HEK293 (cell line): ENCODE results near the gene DLG1.

Experiments
- CTCF ChIA-PET: fragments of 350-600 bp; formaldehyde crosslinking; extraction: SDS; loops from one replicate; lab custom pipeline; 2021; ENCODE audit warnings: antibody characterized with exemption; lab: Yijun Ruan, JAX
- POLR2A ChIA-PET: fragments of 300-600 bp; formaldehyde crosslinking; extraction: SDS; loops from one replicate; lab custom pipeline; 2020; ENCODE audit warnings: antibody characterized with exemption, inconsistent platforms; lab: Yijun Ruan, JAX
- H3K27ac ChIP-seq: fragments of 200-500 bp; sonication (Bioruptor generic); 2 replicates; pipeline ENCODE4 v1.5.1; 2014; ENCODE audit warnings: low read depth, low read length, control low read depth, inconsistent platforms; ENCODE audit errors: extremely low read depth
- H3K36me3 ChIP-seq, 2 experiments: fragments of 200-500 bp in 1 of 2; sonication (Bioruptor generic) in 1 of 2; 1 replicate in 1 of 2; 2 replicates in 1 of 2; pipeline ENCODE4 v1.5.1; 2014 to 2017; ENCODE audit warnings: inconsistent platforms in 2 of 2, low read length in 2 of 2; ENCODE audit not compliant: control insufficient read depth in 2 of 2, insufficient read depth in 1 of 2
- H3K4me1 ChIP-seq: fragments of 200-500 bp; sonication (Bioruptor generic); 2 replicates; pipeline ENCODE4 v1.5.1; 2014; ENCODE audit warnings: mild to moderate bottlenecking, low read length, inconsistent platforms; ENCODE audit not compliant: control insufficient read depth, insufficient read depth
- H3K4me3 ChIP-seq: 2 replicates; pipeline ENCODE4 v1.5.1; 2011; ENCODE audit warnings: low read depth, mild to moderate bottlenecking, control low read depth, low read length, moderate library complexity
- H3K9me3 ChIP-seq: fragments of 200-500 bp; sonication (Bioruptor generic); 2 replicates; pipeline ENCODE4 v1.5.1; 2014; ENCODE audit warnings: low read depth, low read length, inconsistent platforms; ENCODE audit not compliant: control insufficient read depth, insufficient read depth
- SP3 ChIP-seq: fragments of 450-650 bp; formaldehyde crosslinking; IDR thresholded peaks from 2 replicates; pipeline ENCODE4 v1.5.1; 2016; ENCODE audit warnings: missing biosample characterization, missing genetic modification characterization
- SP7 ChIP-seq: fragments of 450-650 bp; formaldehyde crosslinking; IDR thresholded peaks from 2 replicates; pipeline ENCODE4 v1.5.1; 2016; ENCODE audit warnings: missing biosample characterization, missing genetic modification characterization
- TCF7L2 ChIP-seq: IDR thresholded peaks from 2 replicates; pipeline ENCODE4 v1.6.1; 2011; ENCODE audit warnings: low read depth, mild to moderate bottlenecking, inconsistent platforms, low read length, moderate library complexity, borderline replicate concordance
- ZNF248 ChIP-seq: fragments of 450-650 bp; formaldehyde crosslinking; IDR thresholded peaks from 2 replicates; pipeline ENCODE4 v1.5.1; 2017; ENCODE audit warnings: missing biosample characterization, missing genetic modification characterization
- ZNF366 ChIP-seq: fragments of 450-650 bp; formaldehyde crosslinking; conservative IDR thresholded peaks from 2 replicates; pipeline ENCODE4 v1.5.1; 2016; ENCODE audit warnings: missing biosample characterization, missing genetic modification characterization
- ZNF37A ChIP-seq: fragments of 450-650 bp; IDR thresholded peaks from 2 replicates; pipeline ENCODE4 v1.5.1; 2018; ENCODE audit warnings: missing biosample characterization, missing genetic modification characterization
- ZNF391 ChIP-seq: fragments of 450-650 bp; formaldehyde crosslinking; IDR thresholded peaks from 2 replicates; pipeline ENCODE4 v1.5.1; 2016; ENCODE audit warnings: low read depth, missing biosample characterization, missing genetic modification characterization, borderline replicate concordance
- ZNF501 ChIP-seq: fragments of 450-650 bp; formaldehyde crosslinking; IDR thresholded peaks from 2 replicates; pipeline ENCODE4 v1.5.1; 2016; ENCODE audit warnings: missing biosample characterization, missing genetic modification characterization
- ZNF549 ChIP-seq: fragments of 450-650 bp; IDR thresholded peaks from 2 replicates; pipeline ENCODE4 v1.5.1; 2018; ENCODE audit warnings: missing biosample characterization, missing genetic modification characterization, mild to moderate bottlenecking, inconsistent platforms, moderate library complexity
- ZNF596 ChIP-seq: fragments of 450-650 bp; IDR thresholded peaks from 2 replicates; pipeline ENCODE4 v1.5.0; 2018; ENCODE audit warnings: missing biosample characterization, mild to moderate bottlenecking, missing genetic modification characterization, moderate library complexity
- ZNF623 ChIP-seq: fragments of 450-650 bp; formaldehyde crosslinking; IDR thresholded peaks from 2 replicates; pipeline ENCODE4 v1.5.1; 2016; ENCODE audit warnings: missing biosample characterization, missing genetic modification characterization
- ZNF76 ChIP-seq: fragments of 450-650 bp; formaldehyde crosslinking; IDR thresholded peaks from 2 replicates; pipeline ENCODE4; 2016; ENCODE audit warnings: low read depth, missing biosample characterization, missing genetic modification characterization, borderline replicate concordance
- ZXDB ChIP-seq: fragments of 450-650 bp; formaldehyde crosslinking; IDR thresholded peaks from 2 replicates; pipeline ENCODE4 v1.5.1; 2016; ENCODE audit warnings: missing biosample characterization, missing genetic modification characterization
- TF ChIP-seq, protein P1 (sequence below): fragments of 450-650 bp; formaldehyde crosslinking; IDR thresholded peaks from 2 replicates; pipeline ENCODE4 v1.5.1; 2016; ENCODE audit warnings: missing biosample characterization, missing genetic modification characterization
- TF ChIP-seq, protein P2 (sequence below): fragments of 450-650 bp; formaldehyde crosslinking; IDR thresholded peaks from 2 replicates; pipeline ENCODE4 v1.5.1; 2017; ENCODE audit warnings: missing biosample characterization, mild to moderate bottlenecking, missing genetic modification characterization, moderate library complexity
- TF ChIP-seq, protein P3 (sequence below): fragments of 450-650 bp; formaldehyde crosslinking; IDR thresholded peaks from 2 replicates; pipeline ENCODE4 v1.5.1; 2016; ENCODE audit warnings: missing biosample characterization, missing genetic modification characterization
- TF ChIP-seq, protein P4 (sequence below): fragments of 450-650 bp; formaldehyde crosslinking; IDR thresholded peaks from 2 replicates; pipeline ENCODE4 v1.5.1; 2016; ENCODE audit warnings: missing biosample characterization, missing genetic modification characterization
- TF ChIP-seq, protein P5 (sequence below): fragments of 450-650 bp; formaldehyde crosslinking; conservative IDR thresholded peaks from 2 replicates; pipeline ENCODE4 v1.5.1; 2016; ENCODE audit warnings: low read depth, missing biosample characterization, missing genetic modification characterization

Gene DLG1

DNA sequence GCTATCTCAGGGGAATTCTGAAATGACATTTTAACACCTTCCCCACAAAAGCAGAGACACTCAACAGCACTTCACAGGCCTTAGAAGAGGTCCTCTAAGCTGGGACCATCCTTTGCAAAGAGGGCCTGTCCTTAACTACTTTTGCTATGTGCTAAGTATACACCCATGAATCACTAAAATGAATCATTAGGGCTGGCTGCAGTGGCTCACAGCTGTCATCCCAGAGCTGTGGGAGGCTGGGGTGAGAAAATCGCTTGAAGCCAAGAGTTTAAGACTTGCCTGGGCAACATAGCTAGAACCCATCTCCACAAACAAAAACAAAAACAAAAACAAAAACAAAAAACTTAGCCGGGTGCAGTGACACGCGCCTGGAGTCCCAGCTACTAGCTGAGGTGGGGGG, 214.9 kb downstream of the DLG1 start:
- H3K36me3 ChIP-seq: peaks cover 0 to 12% of the 10 kb centered on the region in 2 experiments; a peak in 2 of 3 replicates
- no peak overlapping the region for H3K4me3 ChIP-seq
- ChIA-PET POLR2A (no interaction called here), CTCF (no interaction called here)
- H3K9me3 ChIP-seq: no peaks in the 10 kb centered on the region
- no peaks in the 10 kb centered on the region for H3K4me1 ChIP-seq
- H3K27ac ChIP-seq: no peak overlapping the region
- TF ChIP-seq TCF7L2 (no peak), ZNF37A (tag by site-specific recombination) (no peak)
- TF ChIP-seq, protein P1, sequence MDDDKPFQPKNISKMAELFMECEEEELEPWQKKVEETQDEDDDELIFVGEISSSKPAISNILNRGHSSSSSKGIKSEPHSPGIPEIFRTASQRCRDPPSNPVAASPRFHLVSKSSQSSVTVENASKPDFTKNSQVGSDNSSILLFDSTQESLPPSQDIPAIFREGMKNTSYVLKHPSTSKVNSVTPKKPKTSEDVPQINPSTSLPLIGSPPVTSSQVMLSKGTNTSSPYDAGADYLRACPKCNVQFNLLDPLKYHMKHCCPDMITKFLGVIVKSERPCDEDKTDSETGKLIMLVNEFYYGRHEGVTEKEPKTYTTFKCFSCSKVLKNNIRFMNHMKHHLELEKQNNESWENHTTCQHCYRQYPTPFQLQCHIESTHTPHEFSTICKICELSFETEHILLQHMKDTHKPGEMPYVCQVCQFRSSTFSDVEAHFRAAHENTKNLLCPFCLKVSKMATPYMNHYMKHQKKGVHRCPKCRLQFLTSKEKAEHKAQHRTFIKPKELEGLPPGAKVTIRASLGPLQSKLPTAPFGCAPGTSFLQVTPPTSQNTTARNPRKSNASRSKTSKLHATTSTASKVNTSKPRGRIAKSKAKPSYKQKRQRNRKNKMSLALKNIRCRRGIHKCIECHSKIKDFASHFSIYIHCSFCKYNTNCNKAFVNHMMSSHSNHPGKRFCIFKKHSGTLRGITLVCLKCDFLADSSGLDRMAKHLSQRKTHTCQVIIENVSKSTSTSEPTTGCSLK: no peak

DNA sequence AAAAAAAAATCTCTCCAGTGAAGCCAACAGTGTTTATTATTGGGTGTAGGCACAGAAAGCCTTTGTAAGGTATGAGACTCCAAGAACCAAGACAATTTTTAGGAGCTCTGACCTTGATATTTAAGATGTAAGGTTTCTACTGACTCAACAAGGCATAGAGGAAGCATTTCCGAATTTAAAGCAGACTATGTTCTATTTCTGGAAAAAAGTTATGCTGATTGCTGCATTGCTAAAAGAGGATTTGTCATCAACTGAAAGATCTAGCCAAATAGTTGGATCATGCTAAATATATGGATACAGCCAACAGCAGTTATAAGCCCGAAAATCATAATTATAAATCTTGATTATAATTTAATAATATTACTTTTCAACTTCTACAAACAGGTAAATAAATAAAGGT, 215.5 kb downstream of the DLG1 start:
- POLR2A ChIA-PET: no interaction called here
- CTCF ChIA-PET: no interaction called here
- H3K4me1 ChIP-seq: no peaks in the 10 kb centered on the region

DNA sequence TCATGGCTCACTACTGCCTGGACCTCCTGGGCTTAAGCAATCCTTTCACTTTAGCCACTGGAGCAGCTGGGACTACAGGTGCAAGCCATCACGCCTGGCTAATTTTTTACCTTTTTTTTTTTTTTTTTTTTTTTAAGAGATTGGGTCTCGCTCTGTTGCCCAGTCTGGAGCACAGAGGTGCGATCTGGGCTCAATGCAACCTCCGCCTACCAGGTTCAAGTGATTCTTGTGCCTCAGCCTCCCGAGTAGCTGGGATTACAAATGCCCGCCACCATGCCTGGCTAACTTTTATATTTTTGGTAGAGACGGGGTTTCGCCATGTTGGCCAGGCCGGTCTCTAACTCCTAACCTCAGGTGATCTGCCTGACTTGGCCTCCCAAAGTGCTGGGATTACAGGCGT, 218.1 kb downstream of the DLG1 start:
- Histone ChIP-seq H3K4me1 (no peaks in the 10 kb centered on the region), H3K27ac (no peak overlapping the region)
- CTCF ChIA-PET: no interaction called here
- TF ChIP-seq, protein P2, sequence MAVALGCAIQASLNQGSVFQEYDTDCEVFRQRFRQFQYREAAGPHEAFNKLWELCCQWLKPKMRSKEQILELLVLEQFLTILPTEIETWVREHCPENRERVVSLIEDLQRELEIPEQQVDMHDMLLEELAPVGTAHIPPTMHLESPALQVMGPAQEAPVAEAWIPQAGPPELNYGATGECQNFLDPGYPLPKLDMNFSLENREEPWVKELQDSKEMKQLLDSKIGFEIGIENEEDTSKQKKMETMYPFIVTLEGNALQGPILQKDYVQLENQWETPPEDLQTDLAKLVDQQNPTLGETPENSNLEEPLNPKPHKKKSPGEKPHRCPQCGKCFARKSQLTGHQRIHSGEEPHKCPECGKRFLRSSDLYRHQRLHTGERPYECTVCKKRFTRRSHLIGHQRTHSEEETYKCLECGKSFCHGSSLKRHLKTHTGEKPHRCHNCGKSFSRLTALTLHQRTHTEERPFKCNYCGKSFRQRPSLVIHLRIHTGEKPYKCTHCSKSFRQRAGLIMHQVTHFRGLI (tag by site-specific recombination): no peak
- no peak for TF ChIP-seq ZNF596 (tag by site-specific recombination)
- TF ChIP-seq, protein P3, sequence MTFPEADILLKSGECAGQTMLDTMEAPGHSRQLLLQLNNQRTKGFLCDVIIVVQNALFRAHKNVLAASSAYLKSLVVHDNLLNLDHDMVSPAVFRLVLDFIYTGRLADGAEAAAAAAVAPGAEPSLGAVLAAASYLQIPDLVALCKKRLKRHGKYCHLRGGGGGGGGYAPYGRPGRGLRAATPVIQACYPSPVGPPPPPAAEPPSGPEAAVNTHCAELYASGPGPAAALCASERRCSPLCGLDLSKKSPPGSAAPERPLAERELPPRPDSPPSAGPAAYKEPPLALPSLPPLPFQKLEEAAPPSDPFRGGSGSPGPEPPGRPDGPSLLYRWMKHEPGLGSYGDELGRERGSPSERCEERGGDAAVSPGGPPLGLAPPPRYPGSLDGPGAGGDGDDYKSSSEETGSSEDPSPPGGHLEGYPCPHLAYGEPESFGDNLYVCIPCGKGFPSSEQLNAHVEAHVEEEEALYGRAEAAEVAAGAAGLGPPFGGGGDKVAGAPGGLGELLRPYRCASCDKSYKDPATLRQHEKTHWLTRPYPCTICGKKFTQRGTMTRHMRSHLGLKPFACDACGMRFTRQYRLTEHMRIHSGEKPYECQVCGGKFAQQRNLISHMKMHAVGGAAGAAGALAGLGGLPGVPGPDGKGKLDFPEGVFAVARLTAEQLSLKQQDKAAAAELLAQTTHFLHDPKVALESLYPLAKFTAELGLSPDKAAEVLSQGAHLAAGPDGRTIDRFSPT (tag by site-specific recombination): no peak
- TF ChIP-seq ZNF76 (tag by site-specific recombination): no peak
- TF ChIP-seq, protein P4, sequence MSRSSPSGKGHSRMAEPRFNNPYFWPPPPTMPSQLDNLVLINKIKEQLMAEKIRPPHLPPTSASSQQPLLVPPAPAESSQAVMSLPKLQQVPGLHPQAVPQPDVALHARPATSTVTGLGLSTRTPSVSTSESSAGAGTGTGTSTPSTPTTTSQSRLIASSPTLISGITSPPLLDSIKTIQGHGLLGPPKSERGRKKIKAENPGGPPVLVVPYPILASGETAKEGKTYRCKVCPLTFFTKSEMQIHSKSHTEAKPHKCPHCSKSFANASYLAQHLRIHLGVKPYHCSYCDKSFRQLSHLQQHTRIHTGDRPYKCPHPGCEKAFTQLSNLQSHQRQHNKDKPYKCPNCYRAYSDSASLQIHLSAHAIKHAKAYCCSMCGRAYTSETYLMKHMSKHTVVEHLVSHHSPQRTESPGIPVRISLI: 0 out of 2 replicates have a peak, but pooled peaks have one; percentile 19
- TF ChIP-seq ZXDB (tag by site-specific recombination): no peak
- TF ChIP-seq ZNF366 (tag by site-specific recombination): no peak
- TF ChIP-seq ZNF549 (tag by site-specific recombination): no peak
- no peak for TF ChIP-seq SP3
- TF ChIP-seq, all 188 proteins: peak for 1
- Histone ChIP-seq H3K9me3 (no peaks in the 10 kb centered on the region), H3K36me3 (peaks cover 0 to 11% of the 10 kb centered on the region in 2 experiments), H3K4me3 (no peak overlapping the region)
- POLR2A ChIA-PET: no interaction called here

More for the DNA sequence above, 215.5 kb downstream of the DLG1 start:
- H3K27ac ChIP-seq: no peak overlapping the region
- H3K9me3 ChIP-seq: no peaks in the 10 kb centered on the region
- peaks cover 0 to 10% of the 10 kb centered on the region in 2 experiments; a peak in 2 of 3 replicates for H3K36me3 ChIP-seq
- H3K4me3 ChIP-seq: no peak overlapping the region
- TF ChIP-seq, protein P5, sequence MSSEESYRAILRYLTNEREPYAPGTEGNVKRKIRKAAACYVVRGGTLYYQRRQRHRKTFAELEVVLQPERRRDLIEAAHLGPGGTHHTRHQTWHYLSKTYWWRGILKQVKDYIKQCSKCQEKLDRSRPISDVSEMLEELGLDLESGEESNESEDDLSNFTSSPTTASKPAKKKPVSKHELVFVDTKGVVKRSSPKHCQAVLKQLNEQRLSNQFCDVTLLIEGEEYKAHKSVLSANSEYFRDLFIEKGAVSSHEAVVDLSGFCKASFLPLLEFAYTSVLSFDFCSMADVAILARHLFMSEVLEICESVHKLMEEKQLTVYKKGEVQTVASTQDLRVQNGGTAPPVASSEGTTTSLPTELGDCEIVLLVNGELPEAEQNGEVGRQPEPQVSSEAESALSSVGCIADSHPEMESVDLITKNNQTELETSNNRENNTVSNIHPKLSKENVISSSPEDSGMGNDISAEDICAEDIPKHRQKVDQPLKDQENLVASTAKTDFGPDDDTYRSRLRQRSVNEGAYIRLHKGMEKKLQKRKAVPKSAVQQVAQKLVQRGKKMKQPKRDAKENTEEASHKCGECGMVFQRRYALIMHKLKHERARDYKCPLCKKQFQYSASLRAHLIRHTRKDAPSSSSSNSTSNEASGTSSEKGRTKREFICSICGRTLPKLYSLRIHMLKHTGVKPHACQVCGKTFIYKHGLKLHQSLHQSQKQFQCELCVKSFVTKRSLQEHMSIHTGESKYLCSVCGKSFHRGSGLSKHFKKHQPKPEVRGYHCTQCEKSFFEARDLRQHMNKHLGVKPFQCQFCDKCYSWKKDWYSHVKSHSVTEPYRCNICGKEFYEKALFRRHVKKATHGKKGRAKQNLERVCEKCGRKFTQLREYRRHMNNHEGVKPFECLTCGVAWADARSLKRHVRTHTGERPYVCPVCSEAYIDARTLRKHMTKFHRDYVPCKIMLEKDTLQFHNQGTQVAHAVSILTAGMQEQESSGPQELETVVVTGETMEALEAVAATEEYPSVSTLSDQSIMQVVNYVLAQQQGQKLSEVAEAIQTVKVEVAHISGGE (tag by site-specific recombination): no peak
- TF ChIP-seq ZNF248 (tag by site-specific recombination): no peak
- TF ChIP-seq ZNF391: no peak
- TF ChIP-seq SP7: no peak
- TF ChIP-seq ZNF501 (tag by site-specific recombination): no peak
- TF ChIP-seq ZNF623: no peak
- TF ChIP-seq, all 188 proteins: peak for 0
